ENCODE results near the gene RAB3IP.
A peak's percentile ranks its signal among the peaks of the same experiment; 100 is the strongest.
"Not testable (repeated sequence)": the region's sequence is repeated elsewhere in the genome, so short reads cannot be mapped to it uniquely, and the experiment has no call there.

The RAB3IP gene

GRCh38 chr12:69732088-69732487, 6.6 kb upstream of the RAB3IP start:
- H3K9me3 Mint-ChIP-seq: no peaks in the 10 kb centered on the region
- no peaks in the 10 kb centered on the region for H3K36me3 Mint-ChIP-seq (ENCODE audit: low read depth)
- H3K4me3 Mint-ChIP-seq: no peak overlapping the region
- DNase-seq: no peak
- ATAC-seq: no peak
- no peak overlapping the region for H3K27ac Mint-ChIP-seq
- peaks cover 5% of the 10 kb centered on the region for H3K27me3 Mint-ChIP-seq
- H3K4me1 Mint-ChIP-seq: no peaks in the 10 kb centered on the region

DNA sequence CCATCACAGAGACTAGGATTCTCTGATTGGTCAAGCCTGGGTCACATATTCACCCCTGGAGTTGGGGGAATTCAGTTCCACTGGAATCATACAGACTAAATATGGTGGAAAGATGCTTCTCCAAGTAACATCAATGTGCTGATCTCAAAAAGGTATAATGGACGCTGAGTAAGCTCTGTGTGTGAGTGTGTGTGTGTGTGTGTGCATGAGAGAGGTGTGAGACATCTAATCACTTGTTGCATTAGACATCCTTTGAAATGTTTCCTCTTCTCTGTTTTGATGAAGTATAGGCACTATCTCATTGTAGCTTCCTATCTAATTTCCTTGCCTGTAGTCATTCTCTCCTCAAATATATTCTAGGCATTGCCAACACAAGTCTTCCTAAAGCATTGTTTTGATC, 5.0 kb upstream of the RAB3IP start:
- no peaks in the 10 kb centered on the region for H3K36me3 Mint-ChIP-seq (ENCODE audit: low read depth)
- H3K4me1 Mint-ChIP-seq: peaks cover 4% of the 10 kb centered on the region
- no peak overlapping the region for H3K4me3 Mint-ChIP-seq
- H3K27me3 Mint-ChIP-seq: peaks cover 7% of the 10 kb centered on the region
- no peak for ATAC-seq
- H3K27ac Mint-ChIP-seq: no peak overlapping the region
- DNase-seq: no peak
- H3K9me3 Mint-ChIP-seq: no peaks in the 10 kb centered on the region

DNA sequence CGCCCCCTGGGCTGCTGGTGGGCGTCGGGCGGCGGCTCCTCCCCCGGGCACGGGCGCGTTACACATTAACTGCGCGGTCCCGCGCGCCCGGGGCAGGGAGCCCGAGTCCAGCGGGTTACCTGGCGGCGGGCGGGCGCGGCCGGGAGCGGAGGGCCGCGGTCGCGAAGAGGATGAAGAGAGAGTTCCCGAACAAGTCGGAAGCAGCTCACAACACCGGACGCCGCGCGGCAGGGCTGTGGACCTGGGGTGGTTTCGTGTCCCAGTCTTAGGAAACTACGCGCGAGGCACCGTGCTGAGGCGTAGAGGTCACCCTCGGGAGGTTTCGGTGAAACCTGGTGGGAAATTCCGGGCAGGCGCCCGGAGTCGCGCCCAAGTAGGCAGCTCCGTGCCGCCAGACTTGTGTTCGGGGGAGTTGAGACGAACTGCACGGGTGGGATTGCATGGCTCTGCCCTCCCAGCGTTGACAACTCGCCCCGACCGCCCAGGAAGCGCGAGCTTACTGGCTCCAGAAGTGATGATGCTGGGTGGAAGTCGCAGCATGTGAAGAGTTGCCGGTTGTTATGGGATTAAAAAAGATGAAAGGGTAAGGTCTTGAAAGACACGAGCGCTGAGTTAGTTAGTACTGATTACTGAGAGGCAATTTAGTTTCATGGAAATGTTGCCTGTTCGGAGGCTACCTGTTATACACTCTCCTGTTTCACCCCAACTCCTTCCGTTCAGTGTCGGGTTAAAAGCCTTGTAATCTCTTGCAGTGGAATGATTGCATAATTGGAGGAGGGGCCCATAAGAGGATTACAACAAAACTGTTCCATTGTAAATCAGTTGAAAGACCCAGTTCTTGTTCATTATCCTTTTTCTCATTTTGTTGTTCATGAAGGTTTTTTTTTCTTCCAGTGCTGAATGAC, 879 bp downstream of the RAB3IP start:
- H3K36me3 Mint-ChIP-seq (ENCODE audit: low read depth): no peaks in the 10 kb centered on the region
- H3K4me3 Mint-ChIP-seq: peak overlapping the region; percentile 89
- H3K4me1 Mint-ChIP-seq: peaks cover 16% of the 10 kb centered on the region
- H3K27ac Mint-ChIP-seq: peak overlapping the region; percentile 81
- H3K9me3 Mint-ChIP-seq: no peaks in the 10 kb centered on the region
- peak; percentile 63 for DNase-seq
- peak; percentile 47 for ATAC-seq
- peaks cover 2% of the 10 kb centered on the region for H3K27me3 Mint-ChIP-seq

DNA sequence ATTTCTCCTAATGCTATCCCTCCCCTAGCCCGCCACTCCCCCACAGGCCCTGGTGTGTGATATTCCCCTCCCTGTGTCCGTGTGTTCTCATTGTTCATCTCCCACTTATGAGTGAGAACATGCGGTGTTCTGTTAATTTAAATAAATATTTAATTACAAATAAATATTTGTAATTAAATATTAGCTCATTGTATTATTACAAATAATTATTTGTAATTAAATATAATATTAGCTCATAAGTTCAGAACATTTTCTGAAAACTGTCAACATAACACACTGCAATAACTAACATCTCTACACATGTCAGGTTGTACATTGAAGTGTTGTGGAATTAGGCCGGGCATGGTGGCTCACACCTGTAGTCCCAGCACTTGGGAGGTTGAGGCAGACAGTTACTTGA, 5.4 kb downstream of the RAB3IP start:
- Mint-ChIP-seq H3K4me3 (no peak overlapping the region), H3K27ac (no peak overlapping the region), H3K9me3 (no peaks in the 10 kb centered on the region), H3K4me1 (peaks cover 12% of the 10 kb centered on the region), H3K27me3 (no peaks in the 10 kb centered on the region), H3K36me3 (ENCODE audit: low read depth) (peaks cover 2% of the 10 kb centered on the region)
- ATAC-seq (no peak), DNase-seq (no peak)

GRCh38 chr12:69751476-69751875, 12.8 kb downstream of the RAB3IP start:
- no peak for DNase-seq
- Mint-ChIP-seq H3K4me3 (no peak overlapping the region), H3K27me3 (no peaks in the 10 kb centered on the region), H3K36me3 (ENCODE audit: low read depth) (peaks cover 17% of the 10 kb centered on the region), H3K9me3 (peaks cover 3% of the 10 kb centered on the region), H3K4me1 (peaks cover 7% of the 10 kb centered on the region), H3K27ac (no peak overlapping the region)
- no peak for ATAC-seq

DNA sequence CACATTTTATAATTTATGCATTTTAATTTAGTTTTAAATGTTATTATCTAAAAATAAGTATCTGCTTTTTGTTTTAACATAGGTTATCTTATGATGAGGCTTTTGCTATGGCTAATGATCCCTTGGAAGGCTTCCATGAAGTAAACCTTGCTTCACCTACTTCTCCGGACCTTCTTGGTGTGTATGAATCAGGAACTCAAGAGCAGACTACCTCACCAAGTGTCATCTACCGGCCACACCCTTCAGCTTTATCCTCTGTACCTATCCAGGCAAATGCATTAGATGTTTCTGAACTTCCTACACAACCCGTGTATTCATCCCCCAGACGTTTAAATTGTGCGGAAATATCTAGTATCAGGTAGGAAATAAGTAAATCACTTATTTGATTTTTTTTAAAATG, 16.6 kb downstream of the RAB3IP start:
- H3K27me3 Mint-ChIP-seq: no peaks in the 10 kb centered on the region
- no peak overlapping the region for H3K4me3 Mint-ChIP-seq
- H3K4me1 Mint-ChIP-seq: peaks cover 11% of the 10 kb centered on the region
- H3K9me3 Mint-ChIP-seq: peaks cover 19% of the 10 kb centered on the region
- ATAC-seq (no peak), DNase-seq (no peak)
- H3K36me3 Mint-ChIP-seq (ENCODE audit: low read depth): peaks cover 39% of the 10 kb centered on the region
- H3K27ac Mint-ChIP-seq: no peak overlapping the region

DNA sequence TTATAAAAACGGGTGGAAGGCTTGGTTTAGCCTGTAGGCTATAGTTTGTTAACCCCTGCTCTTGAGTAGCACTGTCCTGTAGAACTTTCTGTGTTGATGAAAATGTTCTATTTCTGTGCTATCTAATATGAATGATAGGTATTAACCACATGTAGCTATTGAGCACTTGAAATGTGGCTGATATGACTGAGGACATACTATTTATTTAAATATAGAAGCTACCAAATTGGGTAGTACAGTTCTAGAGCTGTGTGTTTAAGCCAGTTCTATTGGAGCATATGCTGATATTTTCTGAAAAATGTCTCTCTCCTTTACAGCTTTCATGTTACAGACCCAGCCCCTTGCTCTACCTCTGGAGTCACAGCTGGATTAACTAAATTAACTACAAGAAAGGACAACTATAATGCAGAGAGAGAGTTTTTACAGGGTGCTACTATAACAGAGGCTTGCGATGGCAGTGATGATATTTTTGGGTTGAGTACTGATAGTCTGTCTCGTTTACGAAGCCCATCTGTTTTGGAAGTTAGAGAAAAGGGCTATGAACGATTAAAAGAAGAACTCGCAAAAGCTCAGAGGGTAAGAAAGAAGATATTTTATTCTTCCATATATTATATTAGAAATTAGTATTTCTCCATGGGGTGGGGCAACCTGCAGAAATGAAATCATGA, 17.6 kb downstream of the RAB3IP start:
- no peak for ATAC-seq
- peaks cover 48% of the 10 kb centered on the region for H3K36me3 Mint-ChIP-seq (ENCODE audit: low read depth)
- no peak overlapping the region for H3K4me3 Mint-ChIP-seq
- H3K27me3 Mint-ChIP-seq: no peaks in the 10 kb centered on the region
- no peak for DNase-seq
- H3K9me3 Mint-ChIP-seq: peaks cover 28% of the 10 kb centered on the region
- no peak overlapping the region for H3K27ac Mint-ChIP-seq
- peaks cover 11% of the 10 kb centered on the region for H3K4me1 Mint-ChIP-seq

GRCh38 chr12:69758105-69758504, 19.4 kb downstream of the RAB3IP start:
- H3K4me3 Mint-ChIP-seq: no peak overlapping the region
- peaks cover 59% of the 10 kb centered on the region for H3K36me3 Mint-ChIP-seq (ENCODE audit: low read depth)
- H3K27ac Mint-ChIP-seq: no peak overlapping the region
- DNase-seq: no peak
- ATAC-seq: no peak
- H3K4me1 Mint-ChIP-seq: peaks cover 10% of the 10 kb centered on the region
- no peaks in the 10 kb centered on the region for H3K27me3 Mint-ChIP-seq
- H3K9me3 Mint-ChIP-seq: peaks cover 29% of the 10 kb centered on the region

DNA sequence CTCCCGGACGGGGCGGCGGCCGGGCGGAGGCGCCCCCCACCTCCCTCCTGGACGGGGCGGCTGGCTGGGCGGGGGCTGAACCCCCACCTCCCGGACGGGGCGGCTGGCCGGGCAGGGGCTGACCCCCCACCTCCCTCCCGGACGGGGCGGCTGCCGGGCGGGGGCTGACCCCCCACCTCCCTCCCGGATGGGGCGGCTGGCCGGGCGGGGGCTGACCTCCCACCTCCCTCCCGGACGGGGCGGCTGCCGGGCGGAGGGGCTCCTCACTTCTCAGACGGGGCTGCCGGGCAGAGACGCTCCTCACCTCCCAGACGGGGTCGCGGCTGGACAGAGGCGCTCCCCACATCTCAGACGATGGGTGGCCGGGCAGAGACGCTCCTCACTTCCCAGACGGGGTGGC, 20.9 kb downstream of the RAB3IP start:
- H3K27me3 Mint-ChIP-seq, ATAC-seq, H3K4me3 Mint-ChIP-seq, H3K27ac Mint-ChIP-seq, H3K4me1 Mint-ChIP-seq, DNase-seq: not testable (repeated sequence)
- Mint-ChIP-seq H3K9me3 (peaks cover 36% of the 10 kb centered on the region), H3K36me3 (ENCODE audit: low read depth) (peaks cover 73% of the 10 kb centered on the region)

DNA sequence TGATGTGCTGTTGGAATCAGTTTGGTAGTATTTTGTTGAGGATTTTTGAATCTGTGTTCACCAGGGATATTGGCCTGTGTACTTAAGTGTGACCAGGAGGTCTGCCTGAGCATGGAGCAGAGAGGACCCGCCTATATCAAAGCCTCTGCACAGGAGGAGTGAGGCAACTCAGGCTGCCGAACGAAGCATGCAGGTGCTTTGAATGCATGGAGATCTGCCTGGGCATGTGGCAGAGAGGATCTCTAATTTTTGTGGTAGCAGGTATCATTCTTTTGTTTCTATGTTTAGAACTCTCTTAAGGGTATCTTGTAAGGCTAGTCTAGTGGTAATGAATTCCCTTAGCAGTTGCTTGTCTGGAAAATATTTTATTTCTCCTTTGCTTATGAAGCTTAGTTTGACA, 26.9 kb downstream of the RAB3IP start:
- Mint-ChIP-seq H3K9me3 (peaks cover 46% of the 10 kb centered on the region), H3K27me3 (no peaks in the 10 kb centered on the region), H3K36me3 (ENCODE audit: low read depth) (peaks cover 87% of the 10 kb centered on the region), H3K4me1 (peaks cover 4% of the 10 kb centered on the region), H3K4me3 (no peak overlapping the region), H3K27ac (no peak overlapping the region)
- ATAC-seq (no peak), DNase-seq (no peak)

- H3K4me1 Mint-ChIP-seq: no peaks in the 10 kb centered on the region
- H3K27ac Mint-ChIP-seq: no peak overlapping the region
- H3K9me3 Mint-ChIP-seq: peaks cover 43% of the 10 kb centered on the region
- no peak overlapping the region for H3K4me3 Mint-ChIP-seq
- ATAC-seq (no peak), DNase-seq (no peak)
- H3K27me3 Mint-ChIP-seq: no peaks in the 10 kb centered on the region
- H3K36me3 Mint-ChIP-seq (ENCODE audit: low read depth): peaks cover 85% of the 10 kb centered on the region
Measured at GRCh38 chr12:69766260-69766659, 27.6 kb downstream of the RAB3IP start.

DNA sequence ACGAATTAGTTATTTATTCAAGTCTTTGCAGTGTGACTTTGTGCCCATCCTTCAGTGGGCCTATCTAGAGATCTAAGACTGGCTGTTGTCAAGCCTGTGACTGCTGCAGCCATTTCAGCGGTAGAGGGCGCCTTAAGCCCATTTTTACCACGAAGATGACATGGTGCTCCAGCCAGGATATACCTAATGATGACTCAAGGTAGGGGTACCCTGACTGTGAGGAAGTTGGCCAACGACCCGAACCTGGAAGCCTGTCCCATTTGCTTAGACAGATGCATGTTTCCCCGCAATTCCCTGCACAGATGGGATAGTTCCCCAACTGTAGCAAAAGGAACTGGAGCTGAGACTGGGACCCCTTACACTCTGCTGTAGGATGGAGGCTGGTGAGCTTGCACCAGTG, 41.3 kb downstream of the RAB3IP start:
- Mint-ChIP-seq H3K4me1 (no peaks in the 10 kb centered on the region), H3K27ac (no peak overlapping the region), H3K27me3 (no peaks in the 10 kb centered on the region), H3K4me3 (no peak overlapping the region), H3K36me3 (ENCODE audit: low read depth) (peaks cover 35% of the 10 kb centered on the region), H3K9me3 (peaks cover 12% of the 10 kb centered on the region)
- no peak for DNase-seq
- ATAC-seq: no peak

DNA sequence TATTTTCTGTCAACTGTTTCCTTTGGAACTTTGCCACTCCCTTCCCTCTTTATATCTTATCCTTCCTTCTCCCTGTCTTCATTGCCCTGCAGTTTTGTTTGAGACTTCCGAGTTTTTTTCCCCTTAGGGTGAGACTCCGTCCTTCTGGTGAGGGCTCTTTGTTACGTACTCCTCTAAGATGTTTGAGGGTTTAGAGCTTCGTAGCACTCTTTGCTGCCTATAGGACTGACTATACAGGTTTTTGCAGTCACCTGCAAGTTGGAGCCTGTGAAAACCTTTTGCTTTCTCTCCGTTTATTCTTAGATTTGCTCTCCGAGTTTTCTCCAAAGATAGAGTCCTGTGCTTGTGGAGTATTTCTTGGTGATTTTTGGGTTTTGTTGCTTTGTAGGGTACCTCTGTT, 44.7 kb downstream of the RAB3IP start:
- Mint-ChIP-seq H3K36me3 (ENCODE audit: low read depth) (peaks cover 61% of the 10 kb centered on the region), H3K27ac (no peak overlapping the region), H3K27me3 (no peaks in the 10 kb centered on the region), H3K4me3 (no peak overlapping the region), H3K9me3 (peaks cover 12% of the 10 kb centered on the region), H3K4me1 (no peaks in the 10 kb centered on the region)
- DNase-seq (no peak), ATAC-seq (no peak)

DNA sequence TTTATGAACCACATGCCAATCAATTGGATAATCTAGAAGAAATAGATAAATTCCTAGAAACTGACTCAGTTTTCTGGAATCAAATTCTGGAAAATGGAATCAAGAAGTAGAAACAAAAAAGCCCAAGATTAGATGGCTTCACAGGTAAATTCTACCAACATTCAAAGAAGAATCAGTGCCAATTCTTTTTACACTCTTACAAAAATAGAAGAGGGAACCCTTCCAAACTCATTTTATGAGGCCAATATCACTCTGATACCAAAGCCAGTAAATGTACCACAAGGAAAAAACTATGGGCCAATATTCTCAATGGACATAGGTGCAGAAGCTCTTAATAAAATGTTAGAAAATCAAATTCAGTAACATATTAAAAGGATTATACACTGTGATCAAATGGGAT, 50.7 kb downstream of the RAB3IP start:
- no peak for DNase-seq
- Mint-ChIP-seq H3K27me3 (no peaks in the 10 kb centered on the region), H3K27ac (no peak overlapping the region), H3K36me3 (ENCODE audit: low read depth) (peaks cover 74% of the 10 kb centered on the region), H3K4me3 (no peak overlapping the region), H3K9me3 (peaks cover 37% of the 10 kb centered on the region), H3K4me1 (no peaks in the 10 kb centered on the region)
- ATAC-seq: no peak

DNA sequence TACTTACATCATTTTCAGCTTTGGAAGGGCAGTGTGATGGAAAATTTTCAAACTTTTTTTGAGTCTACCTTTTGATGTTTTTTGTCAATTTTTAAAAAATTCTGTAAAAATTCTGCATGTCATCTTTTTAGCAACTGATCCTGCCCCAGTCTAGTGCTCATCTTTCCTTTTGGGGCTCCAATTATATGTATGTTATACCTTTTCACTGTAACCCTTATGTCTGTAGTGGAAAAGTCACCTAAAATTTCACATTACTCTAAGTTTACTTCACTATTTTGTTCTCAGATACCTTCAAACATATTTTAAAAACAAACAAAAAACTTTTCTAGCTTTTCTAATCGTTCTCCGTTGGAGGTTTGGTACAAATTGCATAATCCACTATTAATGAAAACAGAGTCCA, 53.9 kb downstream of the RAB3IP start:
- peaks cover 43% of the 10 kb centered on the region for H3K9me3 Mint-ChIP-seq
- H3K27ac Mint-ChIP-seq: no peak overlapping the region

More for the DNA sequence above, 53.9 kb downstream of the RAB3IP start:
- ATAC-seq (no peak), DNase-seq (no peak)
- H3K4me1 Mint-ChIP-seq: no peaks in the 10 kb centered on the region
- peaks cover 73% of the 10 kb centered on the region for H3K36me3 Mint-ChIP-seq (ENCODE audit: low read depth)
- no peaks in the 10 kb centered on the region for H3K27me3 Mint-ChIP-seq
- no peak overlapping the region for H3K4me3 Mint-ChIP-seq
